ENCODE results near the gene CLEC11A. TPM values are rescaled to one million over a fixed set of nuclear protein-coding genes. Genes with fewer than 3 reads are reported as not detected.

Gene CLEC11A
- total RNA-seq: 0.43 and 0.79 TPM in 2 replicates

GRCh38 chr19:50723069-50723468, at the start of gene CLEC11A:
CLEC11A (plus strand) TSS chr19:50723364; CDS start chr19:50723526, 162 bp downstream.

GRCh38 chr19:50719566-50719965, 3.6 kb upstream of the CLEC11A start, which contains the start of gene SHANK1:
SHANK1 (minus strand) TSS chr19:50719802; CDS start chr19:50716919, 2,883 bp downstream.

GRCh38 chr19:50770164-50770563, 47.0 kb downstream of the CLEC11A start, which contains the start of gene GPR32:
GPR32 (plus strand) TSS chr19:50770464; CDS start chr19:50770601, 137 bp downstream.

Other genes starting within 250 kb of the CLEC11A start
- gene EMC10, start 246.9 kb upstream of the CLEC11A start, total RNA-seq: 45.1 and 103 TPM in 2 replicates
- gene GARIN5A, start 246.5 kb upstream of the CLEC11A start, total RNA-seq: 1.2 and 1.6 TPM in 2 replicates
- 37.5 and 53.0 TPM in 2 replicates for gene JOSD2, start 212.2 kb upstream of the CLEC11A start, total RNA-seq
- not detected in 2 replicates for gene ASPDH, start 209.5 kb upstream of the CLEC11A start, total RNA-seq
- gene LRRC4B, start 154.9 kb upstream of the CLEC11A start, total RNA-seq: not detected in 2 replicates
- not detected in 2 replicates for gene SYT3, start 83.5 kb upstream of the CLEC11A start, total RNA-seq
- not detected in 2 replicates for gene C19orf81, start 73.9 kb upstream of the CLEC11A start, total RNA-seq
- not detected in 2 replicates for gene SHANK1, start 3.6 kb upstream of the CLEC11A start, total RNA-seq
- not detected in 2 replicates for gene GPR32, start 47.1 kb downstream of the CLEC11A start, total RNA-seq
- gene ACP4, start 67.1 kb downstream of the CLEC11A start, total RNA-seq: not detected in 2 replicates
- not detected in 2 replicates for gene KLK1, start 100.4 kb downstream of the CLEC11A start, total RNA-seq
- gene KLK15, start 110.2 kb downstream of the CLEC11A start, total RNA-seq: not detected in 2 replicates
- gene KLK3, start 131.6 kb downstream of the CLEC11A start, total RNA-seq: not detected in 2 replicates
- not detected in 2 replicates for gene KLK2, start 150.1 kb downstream of the CLEC11A start, total RNA-seq
- not detected in 2 replicates for gene KLK4, start 188.0 kb downstream of the CLEC11A start, total RNA-seq
- not detected in 2 replicates for gene KLK5, start 229.7 kb downstream of the CLEC11A start, total RNA-seq
- gene KLK6, start 246.2 kb downstream of the CLEC11A start, total RNA-seq: 0.39 and 1.6 TPM in 2 replicates

Data from placental epithelial cell (primary cell).